OCI-M2 (cell line): ENCODE measurements around the gene OR4M1.
"Not testable (repeated sequence)": the region's sequence is repeated elsewhere in the genome, so short reads cannot be mapped to it uniquely, and the experiment has no call there.

ENCODE experiments used
- DNase-seq: peaks from one replicate; lab custom pipeline; 2025; ENCODE audit not compliant: unreplicated experiment; lab: John Stamatoyannopoulos, UW

The OR4M1 gene

DNA sequence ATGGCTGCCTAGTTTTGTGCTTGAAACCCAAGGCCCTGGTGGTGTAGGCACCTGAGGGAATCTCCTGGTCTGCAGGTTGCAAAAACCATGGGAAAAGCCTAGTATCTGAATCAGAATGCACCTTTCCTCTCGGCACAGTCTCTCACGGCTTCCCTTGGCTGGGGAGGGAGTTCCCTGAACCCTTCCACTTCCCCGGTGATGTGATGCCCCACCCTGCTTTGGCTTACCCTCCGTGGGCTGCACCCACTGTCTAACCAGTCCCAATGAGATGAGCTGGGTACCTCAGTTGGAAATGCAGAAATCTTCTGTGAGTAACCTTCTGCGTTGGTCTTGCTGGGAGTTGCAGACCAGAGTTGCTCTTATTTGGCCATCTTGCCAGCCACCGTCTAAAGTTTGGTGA lies 47.7 kb downstream of the OR4M1 start:
- DNase-seq = not testable (repeated sequence)

DNA sequence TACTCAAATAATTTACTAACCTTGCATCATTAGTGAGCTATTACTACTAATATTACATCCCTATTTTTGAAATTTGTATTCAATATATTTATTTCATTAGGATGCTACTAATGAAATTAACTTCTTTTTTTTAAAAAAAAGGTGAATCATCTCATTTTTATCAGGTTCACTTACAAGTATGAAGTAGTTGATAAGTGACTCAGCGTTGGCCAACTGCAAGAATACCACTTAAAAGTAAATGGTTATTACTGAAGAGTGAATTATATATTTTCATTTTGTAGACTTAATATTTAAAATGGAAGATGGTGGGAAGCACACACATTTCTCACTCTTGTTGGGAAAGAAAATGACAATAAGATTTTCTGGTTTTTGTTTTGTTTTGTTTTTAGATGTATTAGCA lies 49.9 kb downstream of the OR4M1 start:
- no peak for DNase-seq

DNA sequence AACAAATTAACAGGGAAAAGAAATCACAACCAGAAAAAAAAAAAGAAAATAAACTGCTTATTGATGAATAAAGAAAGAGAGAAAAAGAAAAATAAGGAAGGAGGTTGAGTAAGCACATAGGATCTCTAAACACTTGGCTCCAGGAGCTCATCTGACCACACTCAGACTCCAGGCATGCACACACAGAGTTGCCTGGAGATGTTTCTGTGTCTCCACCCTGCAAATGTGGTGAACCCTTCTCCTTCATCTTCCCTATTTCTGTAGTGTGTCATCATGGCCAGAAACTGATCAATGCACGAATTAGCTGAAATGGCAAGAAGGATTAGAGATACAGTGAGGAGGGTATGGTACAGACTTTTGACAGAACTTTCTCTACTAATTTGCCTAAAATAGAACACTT lies 50.5 kb downstream of the OR4M1 start:
- no peak for DNase-seq

DNA sequence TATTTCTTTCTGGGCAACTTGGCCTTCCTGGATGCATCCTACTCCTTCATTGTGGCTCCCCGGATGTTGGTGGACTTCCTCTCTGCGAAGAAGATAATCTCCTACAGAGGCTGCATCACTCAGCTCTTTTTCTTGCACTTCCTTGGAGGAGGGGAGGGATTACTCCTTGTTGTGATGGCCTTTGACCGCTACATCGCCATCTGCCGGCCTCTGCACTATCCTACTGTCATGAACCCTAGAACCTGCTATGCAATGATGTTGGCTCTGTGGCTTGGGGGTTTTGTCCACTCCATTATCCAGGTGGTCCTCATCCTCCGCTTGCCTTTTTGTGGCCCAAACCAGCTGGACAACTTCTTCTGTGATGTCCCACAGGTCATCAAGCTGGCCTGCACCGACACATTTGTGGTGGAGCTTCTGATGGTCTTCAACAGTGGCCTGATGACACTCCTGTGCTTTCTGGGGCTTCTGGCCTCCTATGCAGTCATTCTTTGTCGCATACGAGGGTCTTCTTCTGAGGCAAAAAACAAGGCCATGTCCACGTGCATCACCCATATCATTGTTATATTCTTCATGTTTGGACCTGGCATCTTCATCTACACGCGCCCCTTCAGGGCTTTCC lies 54.4 kb downstream of the OR4M1 start:
- DNase-seq = not testable (repeated sequence)

DNA sequence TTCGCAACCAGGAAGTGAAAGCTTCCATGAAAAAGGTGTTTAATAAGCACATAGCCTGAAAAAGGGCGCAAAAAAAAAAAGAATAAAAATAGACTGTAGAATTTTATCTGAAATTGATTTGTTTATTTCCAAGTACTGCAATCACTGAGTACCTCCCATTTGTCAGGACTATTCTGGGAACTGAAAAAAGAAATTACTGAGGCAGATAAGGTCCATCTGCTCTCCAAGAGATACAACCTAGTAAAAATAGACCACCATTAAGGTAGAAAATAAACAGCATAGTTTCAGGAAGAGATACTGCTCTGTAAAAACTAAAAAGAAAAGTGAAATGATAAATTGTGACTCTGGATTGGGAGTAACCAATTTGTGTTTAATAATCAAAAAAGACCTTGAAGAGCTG lies 55.0 kb downstream of the OR4M1 start:
- no peak for DNase-seq
